ENCODE measurements around the gene CCDC102A.
"Not testable (repeated sequence)": the region's sequence is repeated elsewhere in the genome, so short reads cannot be mapped to it uniquely, and the experiment has no call there.

The CCDC102A gene

DNA sequence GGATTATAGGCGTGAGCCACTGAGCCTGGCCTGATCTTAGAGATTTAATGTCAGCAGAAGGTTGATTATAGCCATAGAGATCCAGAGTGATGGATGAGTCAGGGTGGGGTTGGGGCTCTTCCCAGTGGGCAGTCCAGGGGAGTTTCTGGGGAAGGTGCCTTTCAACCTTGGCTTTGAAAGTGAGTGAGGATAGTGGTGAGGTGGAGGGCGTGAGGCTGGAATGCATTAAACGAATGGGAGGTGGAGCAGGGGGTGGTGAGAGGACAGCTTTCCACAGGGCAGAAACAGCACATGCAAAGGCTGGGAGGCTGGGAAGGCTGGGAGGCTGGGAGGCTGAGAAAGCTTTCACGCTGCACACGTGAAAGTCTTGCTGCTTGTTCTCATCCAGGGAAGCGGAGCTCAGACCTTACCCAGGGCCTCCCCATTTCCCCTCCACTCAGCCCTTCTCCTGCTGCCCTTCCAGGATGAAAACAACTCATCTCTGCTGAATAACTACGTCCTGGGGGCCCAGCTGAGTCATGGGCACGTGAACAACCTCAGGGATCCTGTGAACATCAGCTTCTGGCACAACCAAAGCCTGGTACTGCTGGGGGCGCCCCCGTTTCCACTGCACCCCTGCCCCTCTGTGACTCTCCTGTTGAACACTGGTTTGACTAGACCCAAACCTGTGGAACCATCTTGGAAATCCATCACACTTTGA lies 28.4 kb upstream of the CCDC102A start:
- DNase-seq = no peak

- no peak for DNase-seq
Observed at GRCh38 chr16:57563761-57564160, 27.4 kb upstream of the CCDC102A start.

DNA sequence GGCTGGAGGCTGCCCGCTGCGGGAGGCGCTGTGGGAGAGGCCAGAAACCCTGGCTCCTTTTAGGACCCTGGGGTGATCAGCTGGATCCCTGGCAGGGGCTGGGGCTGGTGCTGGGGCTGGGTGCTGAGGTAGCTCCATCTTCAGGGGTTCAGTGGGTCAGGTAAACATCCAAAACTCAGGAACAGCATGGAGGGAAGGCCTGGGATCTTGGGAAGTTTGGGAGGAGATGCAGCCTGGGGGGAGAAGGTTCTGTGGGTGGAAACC lies 27.0 kb upstream of the CCDC102A start:
- no peak for DNase-seq

DNA sequence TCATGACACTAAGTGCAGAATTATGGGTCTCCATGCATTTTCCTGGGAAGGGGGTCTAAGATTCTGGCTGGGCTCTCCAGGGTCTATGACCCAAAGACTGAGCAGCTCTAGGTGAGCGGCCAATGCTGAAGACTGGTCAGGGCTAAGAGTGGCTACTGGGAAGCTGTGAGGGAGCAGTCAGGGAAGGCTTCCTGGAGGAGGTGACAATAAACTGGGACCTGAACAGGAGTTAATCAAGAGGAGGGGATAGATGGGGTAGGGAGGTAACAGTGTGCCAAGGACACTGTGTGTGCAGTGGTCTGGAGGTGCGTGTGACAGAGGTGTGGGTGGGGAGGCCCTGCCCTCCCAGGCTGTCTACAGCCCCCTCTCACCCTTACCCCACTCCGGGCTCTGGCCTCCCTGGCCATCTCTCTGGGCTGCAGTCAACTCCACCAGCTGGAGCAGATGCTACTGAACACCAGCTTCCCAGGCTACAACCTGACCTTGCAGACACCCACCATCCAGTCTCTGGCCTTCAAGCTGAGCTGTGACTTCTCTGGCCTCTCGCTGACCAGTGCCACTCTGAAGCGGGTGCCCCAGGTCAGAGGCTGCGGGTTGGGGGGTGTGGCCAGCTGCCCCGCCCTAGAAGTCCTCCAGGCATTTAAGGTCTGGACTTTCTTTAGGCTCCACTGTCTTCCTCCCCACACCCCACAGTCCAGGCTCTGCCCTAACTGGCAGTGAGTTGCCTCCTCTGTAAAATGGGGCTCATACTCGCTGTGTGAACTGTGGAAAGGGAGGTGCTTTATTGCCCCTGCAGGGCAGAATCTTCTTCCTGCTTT lies 26.5 kb upstream of the CCDC102A start:
- DNase-seq = no peak

- no peak for DNase-seq
Observed at GRCh38 chr16:57562066-57562465, 25.7 kb upstream of the CCDC102A start.

DNA sequence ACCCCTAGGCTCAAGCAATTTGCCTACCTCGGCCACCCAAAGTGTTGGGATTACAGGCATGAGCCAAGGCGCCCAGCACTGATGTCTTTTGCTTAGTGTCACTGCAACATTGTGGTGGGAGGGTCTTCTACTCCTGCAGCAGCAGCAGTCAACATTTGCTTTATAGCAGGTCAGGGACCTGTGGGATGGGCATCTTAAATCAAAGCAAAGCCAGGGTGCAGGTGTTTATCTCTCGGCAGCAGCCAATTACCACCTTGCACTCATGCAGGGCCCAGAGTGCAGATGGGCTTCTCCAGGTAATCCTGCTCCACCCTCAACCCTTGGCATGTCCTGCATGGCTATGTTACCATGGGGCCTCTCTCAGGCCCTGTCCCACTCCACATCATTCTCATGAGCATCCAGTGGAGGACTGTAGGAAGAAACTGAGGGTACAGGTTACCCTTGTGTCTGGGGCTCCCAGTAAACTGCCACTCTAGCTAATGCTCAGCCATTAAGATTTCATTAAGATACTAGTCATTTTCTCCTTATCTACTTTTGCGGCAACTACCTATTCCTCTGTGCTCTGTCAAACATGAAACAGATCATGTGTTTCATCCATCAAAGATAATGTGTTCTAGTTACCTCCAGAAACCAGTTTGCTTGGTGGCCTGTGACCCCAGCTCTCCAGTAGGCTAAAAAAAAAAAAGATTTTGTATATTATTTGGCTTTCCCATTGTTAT lies 22.9 kb upstream of the CCDC102A start:
- no peak for DNase-seq

GRCh38 chr16:57556941-57557541 lies 20.7 kb upstream of the CCDC102A start:
- no peak for DNase-seq

DNA sequence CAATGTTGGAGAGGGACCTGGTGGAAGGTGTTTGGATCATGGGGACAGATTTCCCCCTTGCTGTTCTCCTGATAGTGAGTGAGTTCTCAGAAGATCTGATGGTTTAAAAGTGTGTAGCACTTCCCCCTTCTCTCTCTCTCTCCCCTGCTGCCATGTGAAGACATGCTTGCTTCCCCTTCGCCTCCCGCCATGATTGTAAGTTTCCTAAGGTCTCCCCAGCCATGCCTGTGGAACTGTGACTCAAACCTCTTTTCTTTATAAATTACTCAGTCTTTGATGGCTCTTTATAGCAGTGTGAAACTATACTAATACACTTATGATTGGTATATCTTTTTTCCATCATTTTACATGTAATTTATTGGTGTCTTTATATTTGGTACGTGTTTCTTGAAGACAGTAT lies 19.5 kb upstream of the CCDC102A start:
- DNase-seq = no peak

DNA sequence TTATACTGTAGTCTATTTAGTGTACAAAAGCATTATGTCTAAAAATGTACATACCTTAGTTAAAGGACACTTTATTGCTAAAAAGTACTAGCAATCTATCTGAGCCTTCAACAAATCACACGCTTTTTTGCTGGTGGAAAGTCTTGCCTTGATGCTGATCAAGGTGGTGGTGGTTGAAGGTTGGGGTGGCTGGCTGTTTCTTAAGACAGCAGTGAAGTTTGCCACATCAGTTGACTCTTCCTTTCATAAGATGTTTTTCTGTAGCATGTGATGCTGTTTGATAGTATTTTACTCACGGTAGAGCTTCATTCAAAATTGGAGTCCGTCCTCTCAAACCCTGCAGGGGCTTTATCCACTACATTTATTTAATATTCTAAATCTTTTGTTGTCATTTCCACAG lies 14.7 kb upstream of the CCDC102A start:
- no peak for DNase-seq

GRCh38 chr16:57549730-57550129 lies 13.4 kb upstream of the CCDC102A start:
- DNase-seq = no peak

GRCh38 chr16:57548408-57548807 lies 12.0 kb upstream of the CCDC102A start:
- no peak for DNase-seq

DNA sequence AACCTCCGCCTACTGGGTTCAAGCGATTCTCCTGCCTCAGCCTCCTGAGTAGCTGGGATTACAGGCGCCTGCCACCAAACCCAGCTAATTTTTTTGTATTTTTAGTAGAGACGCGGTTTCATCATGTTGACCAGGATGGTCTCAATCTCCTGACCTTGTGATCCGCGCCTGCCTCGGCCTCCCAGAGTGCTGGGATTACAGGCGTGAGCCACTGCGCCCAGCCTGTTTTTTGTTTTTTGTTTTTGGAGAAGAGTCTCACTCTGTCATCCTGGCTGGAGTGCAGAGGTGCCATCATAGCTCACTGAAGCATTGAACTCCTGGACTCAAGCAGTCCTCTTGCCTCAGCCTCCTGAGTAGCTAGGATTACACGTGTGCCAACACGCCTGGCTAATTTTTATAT lies 11.2 kb upstream of the CCDC102A start:
- not testable (repeated sequence) for DNase-seq

DNA sequence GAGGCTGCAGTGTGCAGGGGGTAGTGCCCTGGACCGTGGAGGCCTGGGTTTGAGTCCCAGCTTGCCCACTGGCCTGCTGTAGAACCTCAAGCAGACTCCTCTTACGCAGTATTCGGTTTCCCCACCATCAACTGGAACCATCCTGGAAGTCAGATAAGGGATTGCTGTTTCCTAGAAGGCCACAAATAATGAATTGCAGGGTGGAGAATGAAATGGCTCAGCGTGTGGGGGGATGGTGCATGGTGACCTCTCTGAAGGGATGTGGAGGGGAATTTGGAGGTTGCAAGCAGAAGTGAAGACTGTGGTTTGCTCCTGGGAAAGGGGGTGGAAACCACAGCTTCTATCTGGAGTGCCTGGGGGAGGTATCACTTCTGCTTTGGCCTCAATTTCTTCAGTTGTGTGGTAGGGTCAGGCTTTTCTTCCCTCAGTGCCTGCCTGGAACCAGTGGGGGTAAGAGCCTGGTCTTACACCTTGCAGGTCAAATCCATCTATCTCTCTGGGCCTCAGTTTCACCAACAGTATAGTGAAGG lies 7.8 kb upstream of the CCDC102A start:
- no peak for DNase-seq

DNA sequence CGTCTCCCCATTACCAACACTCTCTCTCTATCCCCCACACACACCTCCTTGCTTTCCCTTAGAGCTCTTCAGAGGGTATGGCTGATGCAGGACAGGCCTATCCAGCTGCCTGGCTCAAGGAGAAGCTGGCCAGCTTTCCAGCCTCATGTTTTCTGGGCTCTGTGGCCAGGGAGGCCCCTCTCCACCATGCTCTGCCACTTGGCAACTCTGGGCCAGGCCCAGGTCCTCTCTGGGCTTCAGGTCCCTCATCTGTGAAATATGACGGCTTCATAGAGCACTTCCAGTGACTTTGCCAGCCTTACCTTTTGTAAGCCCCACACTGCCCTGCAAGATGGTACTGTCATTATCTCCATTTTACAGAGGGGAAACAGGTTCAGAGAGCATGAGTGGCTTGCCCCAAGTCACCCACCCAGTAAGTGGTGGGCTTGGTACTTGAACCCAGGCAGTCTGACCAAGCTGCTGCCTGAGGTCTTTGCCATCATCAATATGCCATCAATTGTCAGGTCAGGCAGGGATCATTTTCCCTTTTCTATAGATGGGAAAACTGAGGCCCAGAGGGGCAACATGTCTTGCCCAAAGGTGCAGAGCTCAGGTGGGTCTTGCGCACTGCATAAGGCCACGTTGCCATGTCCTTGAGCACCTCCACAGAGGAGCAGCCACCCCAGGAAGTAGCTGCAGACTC lies 5.5 kb upstream of the CCDC102A start:
- DNase-seq = no peak

- no peak for DNase-seq
Observed at GRCh38 chr16:57540906-57541753, 4.8 kb upstream of the CCDC102A start.

DNA sequence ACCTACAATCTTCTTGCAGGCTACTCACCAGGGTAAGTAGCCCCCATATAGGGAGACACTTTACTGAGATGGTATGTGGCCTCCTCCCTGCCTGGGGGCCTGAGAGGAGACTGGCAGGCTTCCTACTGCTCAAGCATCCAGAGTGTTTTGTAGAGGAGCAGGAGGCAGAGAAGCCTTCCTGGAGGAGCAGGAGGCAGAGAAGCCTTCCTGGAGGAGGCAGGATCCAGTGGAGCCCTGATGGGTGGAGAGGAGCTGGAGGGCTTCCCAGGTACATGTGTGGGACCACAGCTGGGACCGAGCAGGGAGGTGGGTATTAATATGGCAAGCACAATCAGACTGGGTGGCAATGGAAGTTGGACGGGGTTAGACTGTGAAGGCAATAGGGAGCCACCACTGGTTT lies 4.0 kb upstream of the CCDC102A start:
- no peak for DNase-seq

- DNase-seq = no peak
Observed at GRCh38 chr16:57539072-57539796, 2.9 kb upstream of the CCDC102A start.

GRCh38 chr16:57538235-57538721 lies 1.9 kb upstream of the CCDC102A start:
- DNase-seq = no peak

GRCh38 chr16:57537581-57538234 lies 1.3 kb upstream of the CCDC102A start:
- DNase-seq = no peak

GRCh38 chr16:57537194-57537505 lies 779 bp upstream of the CCDC102A start:
- no peak for DNase-seq
